ENCODE measurements around the gene MCM3. TPM values are rescaled to one million over a fixed set of nuclear protein-coding genes. Genes with fewer than 3 reads are reported as not detected.

The MCM3 gene
- total RNA-seq, 1 experiment from 2014 or later: 107 TPM

- no peak overlapping the region for H3K4me3 ChIP-seq (ENCODE audit: low read depth in 2 of 2, low read length in 2 of 2)
- intact Hi-C loops (cut with micrococcal nuclease; ENCODE audit: unreplicated experiment) (loop anchor here (5.0 kb wide), 1 partner anchor 102 kb away; no protein-coding TSS in a partner anchor), in situ Hi-C loops (cut with HindIII; ENCODE audit: low pct_unique_long_range_greater_than_20kb, low sequenced_read_pairs) (no loop called here)
- peaks cover 28% of the 10 kb centered on the region for H3K36me3 ChIP-seq (ENCODE audit: control insufficient read depth, insufficient read depth, low read length)
- ATAC-seq (peak; percentile 81), DNase-seq (ENCODE audit: low read depth, low spot score) (peak; percentile 28)
- ChIA-PET POLR2A (interaction anchor here (0.5 kb wide), 1 partner anchor 10 kb away, joined by 5 read pairs; no protein-coding TSS in a partner anchor), CTCF (interaction anchor here (1.3 kb wide), 1 partner anchor 21 kb away, joined by 4 read pairs; the partner anchor contains the start of gene MCM3)
- H3K4me1 ChIP-seq (ENCODE audit: control insufficient read depth, insufficient read depth, low read length): no peaks in the 10 kb centered on the region
- H3K27me3 ChIP-seq (ENCODE audit: control insufficient read depth, insufficient read depth, low read length): no peaks in the 10 kb centered on the region
- no peaks in the 10 kb centered on the region for H3K9me3 ChIP-seq (ENCODE audit: control insufficient read depth, insufficient read depth, low read depth, low read length)
- BruUV-seq (replicated peaks): TSS peak; percentile 88
- TF ChIP-seq CTCF (IDR thresholded peaks at IDR 0.05) (peak; percentile 95), TCF7L2 (IDR thresholded peaks at IDR 0.05; ENCODE audit: low read depth, low read length) (no peak)
- no peak overlapping the region for H3K27ac ChIP-seq (ENCODE audit: low read length)
These were observed 20.6 kb downstream of the MCM3 start for GRCh38 chr6:52263709-52264540.

- Histone ChIP-seq H3K27me3 (ENCODE audit: control insufficient read depth, insufficient read depth, low read length) (no peaks in the 10 kb centered on the region), H3K4me1 (ENCODE audit: control insufficient read depth, insufficient read depth, low read length) (no peaks in the 10 kb centered on the region), H3K36me3 (ENCODE audit: control insufficient read depth, insufficient read depth, low read length) (peaks cover 18% of the 10 kb centered on the region), H3K4me3 (ENCODE audit: low read depth in 2 of 2, low read length in 2 of 2) (no peak overlapping the region), H3K27ac (ENCODE audit: low read length) (no peak overlapping the region), H3K9me3 (ENCODE audit: control insufficient read depth, insufficient read depth, low read depth, low read length) (no peaks in the 10 kb centered on the region)
- TF ChIP-seq TCF7L2 (IDR thresholded peaks at IDR 0.05; ENCODE audit: low read depth, low read length) (no peak), POLR2AphosphoS5 (IDR thresholded peaks at IDR 0.05; ENCODE audit: low read depth, low read length) (no peak), CTCF (IDR thresholded peaks at IDR 0.05) (no peak), REST (IDR thresholded peaks at IDR 0.05; ENCODE audit: insufficient read depth in 1 of 2, low read depth in 2 of 2, low read length in 1 of 2) (no peak), SIN3A (IDR thresholded peaks at IDR 0.05; ENCODE audit: borderline replicate concordance, insufficient read depth, low read depth, low read length) (no peak)
- CTCF ChIA-PET: interaction anchor here (0.9 to 1.3 kb wide), 2 partner anchors 22 to 99 kb away, joined by 3 to 4 read pairs; partner anchors contain the start of gene MCM3
- in situ Hi-C loops (cut with HindIII; ENCODE audit: low pct_unique_long_range_greater_than_20kb, low sequenced_read_pairs) (no loop called here), intact Hi-C loops (cut with micrococcal nuclease; ENCODE audit: unreplicated experiment) (loop anchor here (5.0 kb wide), 1 partner anchor 100 kb away; no protein-coding TSS in a partner anchor)
- POLR2A ChIA-PET: interaction anchor here (0.6 kb wide), 1 partner anchor 9 kb away, joined by 22 read pairs; no protein-coding TSS in a partner anchor
- no TSS peak for BruUV-seq (replicated peaks)
- DNase-seq (ENCODE audit: low read depth, low spot score): no peak
- no peak for ATAC-seq
These were observed 21.8 kb downstream of the MCM3 start for GRCh38 chr6:52262620-52263344.

Data from Panc1 (cell line).